ENCODE data around the gene TRRAP.

The TRRAP gene

GRCh38 chr7:98903246-98903645 is 24.9 kb downstream of the TRRAP start:
- DNase-seq: no peak

GRCh38 chr7:98907570-98907969 is 29.2 kb downstream of the TRRAP start:
- DNase-seq: no peak

- DNase-seq: no peak
Observed at GRCh38 chr7:98908585-98908984, 30.3 kb downstream of the TRRAP start.

GRCh38 chr7:98909487-98909886 is 31.2 kb downstream of the TRRAP start:
- DNase-seq: no peak

GRCh38 chr7:98910427-98910826 is 32.1 kb downstream of the TRRAP start:
- no peak for DNase-seq

GRCh38 chr7:98911916-98912315 is 33.6 kb downstream of the TRRAP start:
- no peak for DNase-seq

- DNase-seq: no peak
Observed at GRCh38 chr7:98913026-98913425, 34.7 kb downstream of the TRRAP start.

- DNase-seq: no peak
Observed at GRCh38 chr7:98913612-98914011, 35.3 kb downstream of the TRRAP start.

GRCh38 chr7:98917331-98917730 is 39.0 kb downstream of the TRRAP start:
- DNase-seq: no peak

GRCh38 chr7:98921608-98922372 is 43.5 kb downstream of the TRRAP start:
- DNase-seq: no peak

- DNase-seq: no peak
Observed at GRCh38 chr7:98922392-98923187, 44.3 kb downstream of the TRRAP start.

GRCh38 chr7:98923512-98923911 is 45.2 kb downstream of the TRRAP start:
- DNase-seq: no peak

- DNase-seq: no peak
Observed at GRCh38 chr7:98927125-98927524, 48.8 kb downstream of the TRRAP start.

- peak; percentile 56 for DNase-seq
Observed at GRCh38 chr7:98930464-98930863, 52.1 kb downstream of the TRRAP start.

- peak; percentile 82 for DNase-seq
Observed at GRCh38 chr7:98930921-98931320, 52.6 kb downstream of the TRRAP start.

- no peak for DNase-seq
Observed at GRCh38 chr7:98933321-98933720, 55.0 kb downstream of the TRRAP start.

- no peak for DNase-seq
Observed at GRCh38 chr7:98934267-98934666, 55.9 kb downstream of the TRRAP start.

- DNase-seq: no peak
Observed at GRCh38 chr7:98935811-98936210, 57.5 kb downstream of the TRRAP start.

GRCh38 chr7:98943336-98943735 is 65.0 kb downstream of the TRRAP start:
- DNase-seq: no peak

- DNase-seq: no peak
Observed at GRCh38 chr7:98944386-98944785, 66.1 kb downstream of the TRRAP start.

- DNase-seq: no peak
Observed at GRCh38 chr7:98945852-98946251, 67.5 kb downstream of the TRRAP start.

- DNase-seq: no peak
Observed at GRCh38 chr7:98946389-98946788, 68.1 kb downstream of the TRRAP start.

GRCh38 chr7:98949336-98950044 is 71.2 kb downstream of the TRRAP start:
- DNase-seq: no peak

- DNase-seq: no peak
Observed at GRCh38 chr7:98955992-98956391, 77.7 kb downstream of the TRRAP start.
